GM12891 (cell line): Measurements from ENCODE around the gene GIPC1.

Experiments
- PAX5 ChIP-seq: IDR thresholded peaks from 2 replicates; pipeline ENCODE4 v1.6.1; 2011; ENCODE audit warnings: low read length, moderate library complexity, mild to moderate bottlenecking; ENCODE audit not compliant: insufficient read depth, severe bottlenecking
- POLR2A ChIP-seq: IDR thresholded peaks from 2 replicates; pipeline ENCODE4 v1.6.1; 2011; ENCODE audit warnings: low read depth, low read length, control low read depth
- POLR2AphosphoS5 ChIP-seq: IDR thresholded peaks from 2 replicates; pipeline ENCODE4 v1.6.1; 2011; ENCODE audit warnings: low read depth, low read length, control low read depth

DNA sequence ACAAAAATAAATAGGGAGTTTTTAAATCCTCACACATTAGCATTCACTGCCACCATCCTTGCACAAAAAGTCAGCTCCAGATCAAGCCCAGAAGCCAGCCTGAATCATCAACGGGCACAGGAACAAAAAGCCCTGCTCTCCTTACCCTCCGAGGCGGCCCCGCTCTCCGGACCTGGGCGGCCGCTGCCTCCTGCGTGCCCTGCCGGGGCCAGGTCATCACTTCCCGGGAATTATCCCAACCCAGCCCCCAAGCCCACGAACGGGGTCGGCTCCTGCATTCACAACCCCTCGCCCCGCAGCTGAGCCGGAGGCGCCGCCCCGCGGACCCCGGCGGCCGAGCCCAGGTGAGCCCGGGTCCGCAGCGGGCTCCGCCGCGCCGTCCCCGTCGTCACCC, 21.5 kb upstream of the GIPC1 start:
- no peak for TF ChIP-seq POLR2A
- no peak for TF ChIP-seq POLR2AphosphoS5
- no peak for TF ChIP-seq PAX5
